CD4-positive, alpha-beta T cell treated with Interleukin-17A for 1 hour (primary cell): ENCODE measurements around the gene ATP6V0E2.
"Not testable (repeated sequence)": the region's sequence is repeated elsewhere in the genome, so short reads cannot be mapped to it uniquely, and the experiment has no call there.

ENCODE experiments used
- DNase-seq: peaks from one replicate; pipeline ENCODE4 v3.0.0-alpha.2; 2020

ATP6V0E2 gene

GRCh38 chr7:149873074-149873969 lies at the start of gene ATP6V0E2:
Gene ATP6V0E2, plus strand, starts transcription at chr7:149873969. Its CDS starts 97 bp downstream, at chr7:149874066.
- peak; percentile 94 for DNase-seq

GRCh38 chr7:149824301-149824741 lies 49.4 kb upstream of the ATP6V0E2 start:
- DNase-seq, result no peak

GRCh38 chr7:149824748-149825566 lies 48.8 kb upstream of the ATP6V0E2 start:
- DNase-seq, result no peak

GRCh38 chr7:149825567-149826343 lies 48.0 kb upstream of the ATP6V0E2 start:
- no peak for DNase-seq

GRCh38 chr7:149826344-149827088 lies 47.3 kb upstream of the ATP6V0E2 start:
- no peak for DNase-seq

GRCh38 chr7:149827089-149827981 lies 46.4 kb upstream of the ATP6V0E2 start:
- DNase-seq, result no peak

- no peak for DNase-seq
These were observed 45.1 kb upstream of the ATP6V0E2 start for GRCh38 chr7:149828357-149829309.

- not testable (repeated sequence) for DNase-seq
These were observed 43.2 kb upstream of the ATP6V0E2 start for GRCh38 chr7:149830527-149830926.

- DNase-seq, result no peak
These were observed 42.6 kb upstream of the ATP6V0E2 start for GRCh38 chr7:149830997-149831740.

GRCh38 chr7:149831741-149832219 lies 42.0 kb upstream of the ATP6V0E2 start:
- no peak for DNase-seq

- no peak for DNase-seq
These were observed 41.3 kb upstream of the ATP6V0E2 start for GRCh38 chr7:149832332-149833041.

- DNase-seq, result no peak
These were observed 40.2 kb upstream of the ATP6V0E2 start for GRCh38 chr7:149833495-149834130.

GRCh38 chr7:149834601-149835000 lies 39.2 kb upstream of the ATP6V0E2 start:
- DNase-seq, result no peak

GRCh38 chr7:149836434-149836833 lies 37.3 kb upstream of the ATP6V0E2 start:
- DNase-seq, result no peak

- DNase-seq, result no peak
These were observed 36.1 kb upstream of the ATP6V0E2 start for GRCh38 chr7:149837564-149838223.

GRCh38 chr7:149838224-149838991 lies 35.4 kb upstream of the ATP6V0E2 start, which contains the start of gene ZNF862:
Gene ZNF862, plus strand, starts transcription at chr7:149838375. Its CDS starts 237 bp downstream, at chr7:149838612.
- DNase-seq, result peak; percentile 97
